OCI-LY7 (cell line): ENCODE measurements around the gene MON2.

Experiments
- CTCF ChIP-seq: fragments of 200-600 bp; sonication (generic); conservative IDR thresholded peaks from 2 replicates; pipeline ENCODE4 v1.5.1; 2014; ENCODE audit warnings: mild to moderate bottlenecking, antibody characterized with exemption, low read length, moderate library complexity, mixed read lengths
- EZH2phosphoT487 ChIP-seq: fragments of 200-600 bp; sonication (generic); IDR thresholded peaks from 2 replicates; pipeline ENCODE4 v1.6.1; 2018; ENCODE audit warnings: low read depth, borderline replicate concordance, mild to moderate bottlenecking, mixed run types, antibody characterized with exemption, low read length, moderate library complexity, mixed read lengths

GRCh38 chr12:62530596-62530995 lies 64.0 kb downstream of the MON2 start:
- TF ChIP-seq EZH2phosphoT487 (no peak), CTCF (no peak)
